Measurements from ENCODE around the gene TBX18. TPM values are rescaled to one million over a fixed set of nuclear protein-coding genes. Genes with fewer than 3 reads are reported as not detected.

The TBX18 gene
- total RNA-seq, 1 donor from 2014 or later: 0.68 TPM

DNA sequence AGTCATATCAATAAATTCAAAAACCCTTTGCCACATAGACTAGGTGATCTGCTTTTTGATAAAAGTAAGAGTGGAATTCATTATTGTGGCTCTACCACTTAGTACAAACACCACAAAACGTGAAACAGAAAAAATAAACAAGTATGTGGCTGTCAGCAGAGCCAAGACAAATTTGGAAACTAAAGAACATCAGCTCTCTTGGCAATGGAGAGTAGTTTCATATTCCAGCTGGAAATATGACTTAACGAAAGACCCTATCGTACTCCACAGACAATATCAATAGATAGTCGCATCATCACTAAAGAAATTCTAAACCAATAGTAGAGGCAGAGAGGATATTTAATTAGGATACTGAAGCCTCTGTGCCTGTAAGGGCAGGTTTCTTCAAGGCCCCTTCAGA is 20.8 kb downstream of the TBX18 start:
- DNase-seq: no peak

DNA sequence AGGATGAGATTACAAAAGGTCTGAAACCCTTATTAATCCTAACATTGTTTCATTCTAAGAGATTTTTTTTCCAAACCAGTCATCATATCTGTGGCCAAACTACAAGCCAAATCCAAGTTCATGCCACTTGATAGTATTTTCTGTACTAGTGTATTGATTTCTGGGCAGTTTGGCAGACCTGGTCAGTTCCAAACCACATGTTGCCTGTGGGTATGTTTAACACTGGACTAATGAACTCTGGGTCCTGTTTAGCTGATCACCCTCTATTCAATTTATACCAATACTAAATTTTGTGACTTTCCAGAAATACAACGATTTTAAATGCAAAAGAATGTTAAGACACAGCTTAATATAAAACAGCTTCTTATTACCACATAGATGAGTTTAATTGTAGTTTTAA is 24.0 kb downstream of the TBX18 start:
- no peak for DNase-seq

DNA sequence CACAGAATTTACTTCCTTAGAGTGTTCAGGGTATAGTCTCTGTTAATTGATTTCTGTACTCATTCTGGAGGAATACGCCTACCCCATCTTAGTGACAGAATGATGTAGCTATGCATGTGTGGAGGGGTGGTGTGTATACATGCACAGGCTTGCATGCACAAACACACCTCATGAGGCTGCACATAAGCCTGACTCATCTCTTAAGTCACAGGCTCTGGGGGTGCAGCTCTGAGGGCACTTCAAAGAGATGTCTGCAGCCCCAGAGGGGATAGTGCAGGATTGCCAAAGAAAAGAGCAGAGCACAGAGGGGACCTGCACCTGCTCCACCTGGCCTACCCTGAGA is 24.6 kb downstream of the TBX18 start:
- DNase-seq: no peak

DNA sequence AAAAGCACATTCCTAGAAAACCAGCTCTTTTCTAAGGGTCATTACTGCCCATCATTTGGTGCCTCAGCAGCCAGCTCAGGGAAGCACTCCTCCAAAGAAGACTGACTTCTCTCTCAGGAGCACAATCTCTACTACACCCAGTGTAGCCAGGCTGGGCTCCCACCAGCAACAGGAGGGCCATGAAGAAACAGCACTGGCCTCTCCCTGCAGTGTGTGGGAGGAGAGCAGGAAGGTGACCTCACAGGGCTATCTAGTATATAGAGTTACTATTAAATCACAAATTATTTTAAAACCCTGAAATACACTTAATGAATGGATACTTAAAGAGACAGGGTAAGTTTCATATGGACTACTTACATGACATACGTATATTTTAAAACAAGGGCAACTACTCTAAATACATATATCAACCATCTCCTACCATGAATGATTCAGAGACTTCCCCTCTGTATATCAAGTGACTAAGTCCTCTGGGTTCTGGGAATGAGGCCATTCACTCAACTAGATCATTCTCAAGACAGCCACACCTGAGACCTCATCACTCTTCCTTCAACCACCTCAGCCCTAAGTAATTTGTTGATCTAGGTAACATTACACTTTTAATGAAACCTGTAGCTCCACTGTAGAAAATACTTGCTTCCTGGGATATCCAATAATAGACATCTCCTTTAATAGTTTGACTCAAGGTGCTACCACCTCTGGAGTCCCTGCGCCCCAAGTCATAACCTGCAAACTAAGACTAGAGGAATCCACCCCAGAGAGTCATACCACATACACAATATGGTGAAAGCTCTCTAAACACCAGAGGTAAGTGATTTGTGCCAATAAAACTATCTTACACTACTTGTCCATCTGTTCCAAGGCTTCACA is 25.2 kb downstream of the TBX18 start:
- no peak for DNase-seq

DNA sequence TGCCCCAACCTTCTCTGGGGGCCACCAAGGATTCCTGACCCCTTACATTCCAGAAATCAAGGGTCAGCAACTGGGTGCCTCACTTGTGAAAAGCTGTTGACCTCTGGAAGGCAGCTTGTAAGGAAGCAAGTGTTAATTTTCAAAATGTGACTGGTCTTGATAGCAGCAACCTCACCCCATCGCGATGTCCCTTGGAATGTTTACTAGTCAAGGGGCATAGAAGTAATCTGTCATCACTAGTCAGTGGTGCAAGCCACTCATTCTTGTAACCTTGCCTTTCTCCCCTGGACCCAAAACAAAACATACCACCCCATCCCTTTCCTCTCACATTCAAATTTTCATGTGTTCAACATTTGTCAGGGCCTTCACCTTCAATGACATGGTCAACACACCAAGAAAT is 30.5 kb downstream of the TBX18 start:
- DNase-seq: no peak

DNA sequence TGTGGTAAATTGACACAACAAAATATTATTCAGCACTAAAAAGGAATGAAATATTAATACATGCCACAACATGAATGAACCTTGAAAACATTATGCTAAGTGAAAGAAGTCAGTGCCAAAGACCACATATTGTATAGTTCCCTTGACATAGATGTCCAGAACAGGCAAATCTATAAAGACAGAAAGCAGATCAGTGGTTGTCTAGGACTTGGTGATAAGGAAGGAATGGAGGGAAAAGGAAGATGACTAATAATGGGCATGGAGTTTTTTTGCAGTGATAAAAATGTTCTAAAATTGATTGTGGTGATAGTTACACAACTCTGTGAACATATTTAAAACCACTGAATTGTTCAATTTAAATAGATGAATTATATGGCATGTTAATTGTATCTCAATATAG is 32.5 kb downstream of the TBX18 start:
- peak; percentile 28 for DNase-seq

DNA sequence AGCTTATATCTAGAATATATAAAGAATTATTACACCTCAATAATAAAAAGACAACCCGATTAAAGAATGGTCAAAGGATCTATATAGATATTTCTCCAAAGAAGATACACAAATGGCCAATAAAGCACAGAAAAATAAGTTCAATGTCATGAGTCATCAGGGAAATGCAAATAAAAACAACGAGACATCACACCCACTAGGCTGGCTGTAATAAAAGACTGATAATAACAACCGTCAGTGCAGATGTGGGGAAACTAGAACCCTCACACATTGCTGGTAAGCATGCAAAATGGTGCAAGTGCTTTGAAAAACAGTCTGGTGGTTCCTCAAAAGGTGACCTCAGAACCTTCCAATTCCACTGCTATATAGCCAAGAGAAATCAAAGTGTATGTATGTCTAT is 33.0 kb downstream of the TBX18 start:
- DNase-seq: no peak

DNA sequence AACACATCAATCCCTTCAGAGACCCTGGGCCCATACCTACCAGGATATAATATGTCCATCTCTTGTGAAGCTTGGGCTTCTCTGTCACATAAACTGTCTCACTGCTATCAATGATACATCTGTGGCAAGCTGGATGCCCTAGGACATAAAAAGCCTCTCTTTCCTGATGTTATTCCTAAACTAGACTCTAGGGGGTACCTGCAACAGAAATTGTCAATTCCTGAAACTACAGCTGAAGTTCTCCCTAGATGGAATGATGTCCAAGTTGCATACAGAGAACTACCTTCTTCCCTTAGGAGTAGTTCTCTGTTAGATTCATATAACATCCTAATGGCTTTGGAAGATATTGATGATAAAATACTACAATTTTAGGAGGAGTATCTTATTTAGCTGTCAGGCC is 35.8 kb downstream of the TBX18 start:
- peak; percentile 50 for DNase-seq

DNA sequence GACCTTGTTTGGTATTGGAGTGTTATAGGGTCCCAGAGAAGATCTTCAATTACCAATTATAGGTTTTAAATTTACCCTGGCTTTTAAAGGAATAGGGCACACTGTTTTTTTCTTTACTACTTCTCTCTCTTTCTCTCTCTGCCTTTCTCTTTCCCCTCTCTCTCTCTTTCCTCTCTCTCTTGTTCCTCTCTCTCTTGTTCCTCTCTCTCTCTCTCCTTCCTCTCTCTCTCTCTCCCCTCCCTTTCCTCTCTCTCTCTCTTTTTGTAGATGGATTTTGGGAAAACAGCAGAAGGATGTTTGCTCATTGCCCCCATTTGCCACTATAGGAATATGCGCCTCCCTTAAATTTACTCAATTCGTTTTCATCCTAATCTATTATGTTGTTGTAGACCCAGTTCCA is 45.2 kb downstream of the TBX18 start:
- DNase-seq: no peak

DNA sequence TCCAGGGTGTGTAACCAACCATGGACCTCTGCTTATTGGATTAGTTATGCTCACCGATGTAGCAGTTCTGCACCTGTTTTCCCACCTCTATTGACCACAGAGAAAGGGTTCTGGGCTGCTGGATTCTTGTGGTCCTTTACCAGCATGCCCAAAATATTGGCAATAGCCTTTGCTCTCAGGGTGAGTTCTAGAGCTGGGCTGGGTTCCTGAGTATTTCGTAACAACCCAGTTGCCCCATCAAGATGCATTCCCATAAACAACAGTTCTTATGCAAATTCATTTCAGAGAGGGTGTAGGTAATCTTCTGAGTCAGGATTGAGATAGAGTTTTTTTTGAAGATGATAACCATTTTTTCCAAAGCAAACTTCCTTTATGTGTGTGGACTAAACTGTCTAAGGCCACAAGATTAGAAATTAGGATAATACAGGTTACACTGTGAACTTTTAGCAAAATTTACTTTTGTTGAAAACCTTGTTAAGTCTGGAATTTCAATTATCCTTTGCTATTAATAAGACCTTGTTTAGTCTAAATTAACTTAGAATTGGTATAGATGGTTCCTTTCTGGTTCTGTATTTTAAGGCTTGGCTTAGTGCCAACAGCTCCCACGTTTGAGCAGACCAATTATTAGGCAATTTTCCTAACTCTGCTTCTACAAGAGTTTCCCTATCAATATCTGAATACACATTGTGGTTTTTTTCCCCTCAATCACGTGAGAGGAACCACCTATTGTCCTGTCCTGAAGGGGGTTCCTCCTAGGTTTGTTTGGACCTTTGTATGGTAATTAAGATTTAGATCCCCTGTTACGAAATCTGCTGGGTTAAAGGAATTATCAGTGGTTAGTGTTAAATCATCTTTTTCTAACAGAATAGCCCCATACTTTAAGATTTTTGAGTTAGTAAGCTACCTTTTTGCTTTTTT is 46.1 kb downstream of the TBX18 start:
- no peak for DNase-seq

DNA sequence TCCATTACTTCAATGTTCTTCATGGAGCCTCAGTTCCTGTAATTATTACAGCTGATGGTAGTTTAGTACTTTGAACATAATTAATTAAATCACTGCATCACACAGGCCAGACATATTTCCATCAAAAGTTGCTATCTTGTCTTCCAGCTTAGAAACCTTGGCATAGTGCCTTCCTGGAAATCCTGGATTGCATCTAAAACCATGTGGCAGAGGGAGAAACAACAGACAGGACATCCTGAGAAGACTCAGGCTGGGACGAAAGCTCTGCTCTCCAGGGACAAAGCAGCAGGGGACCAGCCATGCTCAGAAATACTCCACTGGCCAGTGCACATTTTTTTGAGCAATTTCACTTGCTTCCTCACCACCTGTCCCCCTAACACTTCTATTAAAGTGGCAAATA is 55.3 kb downstream of the TBX18 start:
- DNase-seq: peak; percentile 12

DNA sequence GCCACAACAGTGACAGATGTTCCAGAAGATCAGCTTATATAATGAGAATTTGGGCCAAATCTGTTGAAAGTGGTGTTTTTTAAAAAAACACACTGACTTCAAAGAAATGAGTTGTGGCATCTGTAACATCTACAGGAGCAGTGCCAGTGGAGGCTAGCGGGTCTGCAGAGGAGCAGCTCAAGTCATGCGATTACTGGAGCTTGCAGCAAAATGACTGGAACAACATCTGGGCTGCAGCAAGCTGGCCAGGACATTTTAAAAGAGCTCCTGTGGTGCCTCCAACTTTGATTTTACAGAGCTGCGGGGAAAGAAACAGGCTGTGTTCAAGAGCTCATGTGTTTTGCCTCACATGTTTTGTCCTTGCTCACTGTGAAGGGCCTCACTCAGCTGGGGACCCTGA is 57.2 kb downstream of the TBX18 start:
- no peak for DNase-seq

DNA sequence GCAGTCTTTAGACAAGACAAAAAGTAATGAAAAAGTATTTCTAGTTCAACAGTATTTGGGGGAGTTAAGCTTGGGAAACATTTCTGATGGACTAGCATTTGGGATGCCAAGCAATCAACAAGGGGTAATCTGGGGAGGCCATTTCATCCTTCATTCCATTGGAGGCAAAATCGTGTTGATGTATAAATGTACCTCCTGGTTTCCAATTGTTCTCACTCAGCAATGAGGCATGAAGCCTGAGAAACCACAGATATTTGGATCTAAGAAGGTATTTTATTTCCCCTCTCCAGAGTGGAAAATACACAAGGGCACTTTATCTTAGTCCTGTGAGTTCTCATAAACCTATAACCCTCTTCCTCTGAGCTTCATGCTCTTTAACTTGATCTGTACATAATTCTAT is 68.2 kb downstream of the TBX18 start:
- DNase-seq: no peak

DNA sequence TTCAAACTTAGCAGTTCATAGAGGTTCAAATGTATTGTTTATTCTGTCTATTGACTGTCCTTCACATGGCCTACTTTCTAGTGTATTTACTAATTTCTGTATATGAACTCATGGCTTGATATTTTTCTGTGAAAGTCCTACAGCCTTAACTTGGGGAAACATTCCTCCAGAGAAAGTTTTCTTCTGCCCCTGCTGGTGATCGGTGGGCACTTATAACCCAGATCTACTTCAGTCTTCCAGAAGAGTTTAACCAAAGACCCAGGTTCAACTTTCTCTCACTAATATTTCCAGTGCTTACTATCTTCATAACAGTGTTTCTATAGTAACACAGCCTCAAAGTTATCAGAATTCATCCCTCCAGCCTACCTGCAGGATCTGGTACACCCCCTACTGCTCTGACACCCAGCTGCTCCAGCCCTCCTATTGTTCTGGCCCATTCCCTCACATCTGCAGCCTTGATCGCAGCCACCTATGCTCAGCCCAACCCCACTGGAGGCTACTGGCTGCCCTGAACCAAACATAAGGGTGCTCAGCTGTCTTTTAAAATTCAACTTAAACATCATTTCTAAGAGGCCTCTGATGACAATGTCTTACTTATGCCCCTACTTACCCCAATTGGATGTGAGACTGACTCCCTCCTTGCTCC is 72.3 kb downstream of the TBX18 start:
- DNase-seq: no peak

DNA sequence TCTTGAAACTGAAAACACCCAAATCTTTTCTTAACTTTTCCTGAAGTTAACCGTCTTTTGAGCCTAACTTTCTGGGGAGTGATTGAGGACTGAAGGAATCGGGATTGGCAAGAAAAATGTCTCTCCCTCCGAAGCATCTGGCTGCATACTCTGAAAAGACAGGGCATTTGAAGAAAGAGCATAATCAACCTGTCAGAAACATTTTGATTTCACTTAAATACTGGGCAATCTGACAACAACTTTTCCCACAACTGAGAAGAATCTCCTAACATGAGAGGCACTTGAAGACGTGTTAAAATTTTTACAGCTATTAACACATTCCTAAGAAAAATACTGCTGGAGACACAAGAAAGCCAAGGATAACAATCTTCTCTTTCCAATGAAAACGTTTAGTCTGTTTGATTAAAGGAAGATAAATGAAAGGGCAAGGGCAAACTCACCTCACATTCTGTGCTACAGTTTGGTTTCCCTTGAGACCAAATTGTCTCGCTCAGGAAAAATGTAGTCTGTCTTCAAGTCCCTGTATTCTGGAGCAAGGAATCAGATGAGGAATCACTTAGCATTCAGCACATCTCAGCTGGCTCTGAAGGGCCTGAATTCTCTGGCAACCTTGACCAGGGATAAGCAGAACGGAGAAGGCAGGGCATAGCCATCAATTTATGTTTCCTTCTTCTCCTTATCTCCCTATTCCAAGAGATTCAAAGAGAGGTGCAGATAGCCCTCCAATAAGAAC is 76.1 kb downstream of the TBX18 start:
- no peak for DNase-seq

DNA sequence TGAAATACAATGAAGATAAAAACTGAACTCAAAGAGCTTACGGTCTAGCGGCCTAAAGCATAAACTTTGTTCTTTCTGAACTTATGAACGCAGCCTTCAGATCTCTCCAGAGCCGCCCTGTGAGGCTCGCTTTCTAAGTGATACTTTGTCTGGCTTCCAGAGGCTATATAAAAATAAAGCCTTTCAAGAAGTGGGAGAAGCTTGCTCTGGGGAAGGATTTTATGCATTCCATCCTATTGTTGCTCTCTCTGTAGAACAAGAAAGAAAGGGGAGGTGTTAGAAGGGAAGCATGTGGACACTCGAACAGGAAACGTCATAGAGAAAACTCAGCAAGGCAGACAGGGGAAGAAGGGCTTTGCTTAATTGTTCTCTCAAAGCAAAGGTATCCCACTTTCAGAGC is 77.0 kb downstream of the TBX18 start:
- DNase-seq: no peak

DNA sequence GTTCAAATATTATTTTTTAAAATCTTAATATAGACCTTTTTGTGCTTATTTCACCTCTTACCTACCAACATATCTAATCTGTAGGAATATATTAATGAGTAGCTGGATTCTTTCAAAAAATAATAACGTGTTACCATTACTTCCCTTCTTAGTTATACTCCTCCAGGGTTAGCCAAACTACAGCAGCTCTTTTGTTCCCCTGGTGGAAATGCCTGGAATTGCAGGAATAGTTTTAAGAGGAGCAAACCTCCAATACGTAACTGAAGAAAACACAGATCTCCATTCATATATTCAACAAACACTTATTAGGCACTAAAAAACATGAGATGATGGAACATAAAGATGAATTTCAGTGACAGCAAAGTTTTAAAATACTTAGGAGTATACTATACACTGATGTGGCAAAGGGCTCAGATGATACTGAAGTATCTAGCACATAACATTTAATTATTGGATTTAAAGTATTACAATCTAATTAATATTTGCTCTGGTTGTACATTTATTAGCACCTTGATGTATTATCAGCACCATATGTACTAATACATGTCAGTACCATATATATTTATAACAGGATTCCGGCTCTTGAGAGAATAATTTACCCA is 78.3 kb downstream of the TBX18 start:
- peak; percentile 22 for DNase-seq

DNA sequence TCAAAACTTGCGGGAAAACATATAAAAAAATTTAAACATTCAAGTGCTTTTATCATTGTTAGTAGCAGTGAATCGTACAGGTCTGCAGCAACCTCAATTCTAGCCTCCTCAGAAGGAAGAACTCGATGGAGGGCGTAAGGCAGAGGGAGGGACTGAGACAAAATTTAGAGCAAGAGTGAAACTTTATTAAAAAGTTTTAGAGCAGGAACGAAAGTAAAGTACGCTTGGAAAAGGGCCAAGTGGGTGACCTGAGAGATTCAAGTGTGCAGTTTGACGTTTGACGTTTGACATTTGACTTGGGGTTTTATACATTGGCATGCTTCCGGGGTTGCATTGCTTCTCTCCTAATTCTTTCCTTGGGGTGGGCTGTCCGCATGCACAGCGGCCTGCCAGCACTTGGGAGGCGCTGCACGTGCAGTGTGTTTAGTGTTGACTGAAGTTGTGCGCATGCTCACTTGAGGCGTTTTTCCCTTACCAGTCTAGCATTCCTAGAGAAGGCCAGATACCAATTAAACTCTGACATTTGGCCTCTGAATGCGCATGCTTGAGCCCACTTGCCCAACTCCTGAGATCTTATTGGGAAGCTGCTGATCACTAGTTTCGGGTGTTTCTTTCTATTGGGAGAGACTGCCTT is 82.6 kb downstream of the TBX18 start:
- DNase-seq: no peak

DNA sequence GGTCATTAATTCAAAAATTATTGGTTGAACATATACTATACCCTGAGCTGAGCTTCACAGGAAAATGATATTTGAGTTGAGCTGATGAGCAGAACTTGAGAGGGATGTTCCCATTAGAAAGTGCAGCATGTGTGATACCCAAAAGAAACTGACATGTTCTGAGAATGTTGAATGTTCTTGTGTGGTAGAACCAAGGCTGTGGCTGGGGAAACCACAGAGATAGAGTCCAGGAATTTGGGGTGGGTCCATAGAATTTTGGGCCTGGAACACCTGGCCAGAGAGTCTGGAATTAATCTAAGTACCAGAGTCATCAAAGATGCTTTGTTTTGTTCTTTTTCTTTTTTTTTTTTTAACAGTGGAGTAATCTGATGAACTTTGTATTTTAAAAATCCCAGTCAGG is 88.7 kb downstream of the TBX18 start:
- DNase-seq: no peak

DNA sequence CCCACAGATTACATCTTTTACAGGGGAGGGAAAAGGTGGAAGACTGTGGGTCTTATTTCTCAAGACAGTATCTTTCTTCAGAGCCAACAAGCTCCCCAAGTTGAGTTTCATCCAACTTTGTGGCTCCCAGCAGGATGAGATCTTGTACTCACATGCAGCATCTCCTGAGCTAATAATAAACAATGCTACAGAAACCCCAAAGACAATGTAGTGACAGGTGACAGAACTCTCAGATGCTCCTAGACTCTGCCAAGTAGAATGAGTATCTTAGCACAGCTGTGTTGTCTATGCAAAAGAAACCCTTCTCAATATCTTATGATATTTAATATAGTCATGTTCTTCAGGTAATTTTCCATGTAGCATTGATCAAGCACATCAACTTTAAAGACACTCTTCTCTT is 90.0 kb downstream of the TBX18 start:
- DNase-seq: no peak

DNA sequence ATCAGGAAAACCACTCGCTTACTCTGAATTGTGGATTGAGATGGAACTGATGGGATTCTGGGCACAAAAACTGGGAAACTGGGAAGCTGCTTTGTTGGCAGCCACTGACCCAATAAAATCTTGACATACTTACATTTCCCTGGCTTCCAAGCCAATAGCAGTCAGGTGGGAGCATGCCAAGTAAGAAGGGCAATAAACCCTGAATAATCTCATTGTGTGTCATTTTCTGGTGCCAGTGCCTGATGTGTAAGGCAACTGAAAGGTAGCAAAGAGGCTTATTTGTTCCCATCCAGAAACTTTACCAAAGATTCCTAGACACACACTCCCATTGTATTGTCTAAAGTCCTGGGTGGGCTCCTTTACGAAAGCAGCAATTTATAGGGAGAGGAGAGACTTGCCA is 93.2 kb downstream of the TBX18 start:
- DNase-seq: no peak

DNA sequence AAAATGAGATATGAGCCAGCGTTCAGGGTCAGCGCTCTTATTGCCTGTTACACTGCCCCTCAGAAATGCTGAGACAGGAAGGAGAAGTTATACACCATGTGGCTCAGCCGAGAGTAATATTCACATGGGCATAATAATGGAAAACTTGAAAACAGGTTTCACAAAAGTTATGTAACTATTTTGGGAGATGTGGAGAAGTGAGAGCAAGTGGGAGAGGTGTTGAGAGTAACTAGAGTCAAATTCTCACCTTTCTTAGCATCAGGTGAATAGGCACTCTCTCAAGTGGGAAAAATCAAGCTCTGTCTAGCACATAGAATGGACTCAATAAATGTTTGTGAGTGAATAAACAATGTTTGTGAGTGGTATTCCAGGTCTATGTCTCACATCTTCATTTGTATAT is 94.5 kb downstream of the TBX18 start:
- DNase-seq: no peak
